Stimulated activated CD8-positive, alpha-beta memory T cell treated with anti-CD3 and anti-CD28 coated beads, Interleukin-4, amount 100 ng/mL, for 24 hours (primary cell): ENCODE data around the gene OPCML.

Experiments used
- DNase-seq: peaks from one replicate; pipeline ENCODE4 v3.0.0-alpha.2; 2020; ENCODE audit warnings: low read depth

Gene OPCML

DNA sequence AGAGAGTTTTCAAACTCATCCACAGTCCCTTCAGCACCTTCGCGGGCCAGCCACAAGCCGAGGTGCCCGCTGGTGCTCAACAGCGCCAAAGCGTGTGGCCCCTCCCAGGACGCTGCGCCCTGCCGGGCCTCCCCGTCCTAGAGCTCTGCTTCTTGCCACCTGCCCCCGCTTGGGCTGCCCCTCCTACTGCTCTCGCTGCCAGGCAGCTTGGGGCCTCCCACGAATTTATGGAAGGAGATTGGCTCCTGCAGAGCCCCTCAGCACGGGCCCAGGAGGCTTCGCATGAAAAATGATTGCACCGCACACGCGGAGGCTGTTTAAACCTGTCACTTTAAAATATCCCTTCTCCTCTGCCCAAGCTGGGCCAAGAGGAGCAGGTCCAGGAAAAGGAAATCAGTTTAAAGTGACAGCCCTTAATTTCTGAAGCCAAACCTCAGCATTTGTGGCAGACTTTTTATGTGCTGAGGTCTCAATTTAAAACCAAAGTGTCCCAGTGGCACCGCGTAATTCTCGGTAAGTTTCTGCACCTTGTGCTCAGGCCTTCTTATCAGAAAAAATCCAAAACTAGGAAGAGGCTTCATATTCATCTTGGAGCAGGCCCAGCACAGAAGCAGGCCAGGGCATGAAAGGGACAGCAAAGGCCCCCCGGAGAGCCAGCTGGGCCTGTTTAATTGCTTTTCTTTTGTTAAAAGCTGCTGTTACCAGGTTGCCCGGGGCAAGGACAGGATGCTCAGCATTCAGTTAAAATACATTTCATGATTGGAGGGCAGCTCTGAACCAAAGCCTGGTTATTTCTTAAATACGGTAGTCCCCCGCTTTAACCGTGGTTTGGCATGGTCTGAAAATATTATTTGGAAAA lies 303.6 kb downstream of the OPCML start:
- DNase-seq, result no peak

- no peak for DNase-seq
These were observed 304.6 kb downstream of the OPCML start for GRCh38 chr11:133227632-133228111.

- DNase-seq, result no peak
These were observed 308.0 kb downstream of the OPCML start for GRCh38 chr11:133224271-133224670.

DNA sequence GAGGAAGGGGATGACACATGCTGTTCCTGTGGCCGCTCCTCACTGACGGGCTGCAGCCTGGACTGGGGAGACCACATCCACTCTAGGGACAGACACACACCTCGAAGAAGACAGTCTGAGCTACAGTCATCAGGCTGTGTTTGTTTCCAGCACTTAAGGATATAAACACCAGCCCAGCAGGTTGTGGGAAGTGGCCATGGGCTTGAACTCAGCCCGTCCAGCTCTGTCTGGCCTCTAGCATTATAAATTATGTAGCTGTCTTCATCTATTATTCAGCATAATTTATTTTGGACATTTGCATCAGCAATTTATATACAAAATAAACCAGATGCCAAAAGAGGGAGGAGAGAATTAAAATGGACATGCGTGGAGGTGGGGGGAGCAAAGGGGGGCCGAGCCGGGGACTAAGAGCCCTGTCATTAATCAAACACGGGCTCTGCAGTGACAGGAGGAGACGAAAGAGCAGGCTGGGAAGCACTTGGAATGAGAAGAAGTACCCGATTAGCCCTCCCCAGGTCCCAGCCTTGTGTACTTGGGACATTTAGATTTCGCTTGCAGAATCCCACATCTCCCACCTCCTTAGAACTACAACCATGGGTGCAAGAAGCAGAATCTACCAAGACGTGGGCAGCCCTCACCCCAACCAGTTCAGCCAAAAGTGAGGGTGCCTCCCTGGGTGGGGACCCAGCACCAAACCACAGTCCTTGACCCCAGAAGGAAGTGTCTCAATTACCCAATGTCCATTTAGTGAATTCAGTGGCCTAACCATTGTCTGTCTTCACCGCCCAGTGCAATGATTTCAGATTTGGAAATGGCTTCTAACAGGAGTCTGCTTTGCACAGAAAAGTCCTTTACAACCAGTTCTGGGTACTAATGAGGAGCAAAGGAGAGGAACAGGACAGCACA lies 309.6 kb downstream of the OPCML start:
- DNase-seq, result no peak

DNA sequence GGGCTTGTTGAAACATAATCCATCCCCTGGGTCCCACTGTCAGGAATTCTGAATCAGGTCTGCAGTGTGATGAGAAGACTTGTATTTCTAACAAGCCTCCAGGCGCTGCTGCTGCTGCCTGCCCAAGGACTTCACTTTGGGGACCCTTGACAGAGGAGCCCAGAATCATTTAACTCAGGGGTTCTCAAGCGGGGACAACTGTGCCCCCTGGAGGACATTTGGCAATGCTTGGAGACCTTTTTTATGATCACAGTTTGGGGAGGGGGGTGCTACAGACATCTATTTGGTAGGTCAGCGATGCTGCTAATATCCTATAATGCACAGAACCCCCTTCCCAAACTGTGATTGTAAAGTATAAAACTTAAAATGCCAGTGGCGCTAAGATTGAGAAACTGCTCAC lies 312.8 kb downstream of the OPCML start:
- no peak for DNase-seq

DNA sequence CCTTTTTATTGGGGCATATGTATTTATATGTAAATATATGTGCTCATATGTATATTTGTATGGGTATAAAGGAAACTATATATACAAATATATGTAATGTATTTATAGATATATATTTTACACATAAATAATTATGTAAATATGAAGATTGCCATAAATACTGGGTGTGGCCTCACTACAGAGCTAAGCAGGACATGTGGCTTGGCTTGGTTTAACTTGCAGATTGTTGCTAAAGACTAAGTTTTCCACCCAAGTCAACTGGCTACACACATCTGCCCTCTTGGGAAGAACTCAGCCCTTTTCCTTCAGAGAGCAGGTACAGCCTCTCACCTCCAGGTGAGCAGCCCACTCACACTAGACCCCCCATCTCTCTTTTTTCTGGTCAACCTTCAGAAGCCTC lies 315.5 kb downstream of the OPCML start:
- DNase-seq, result no peak

DNA sequence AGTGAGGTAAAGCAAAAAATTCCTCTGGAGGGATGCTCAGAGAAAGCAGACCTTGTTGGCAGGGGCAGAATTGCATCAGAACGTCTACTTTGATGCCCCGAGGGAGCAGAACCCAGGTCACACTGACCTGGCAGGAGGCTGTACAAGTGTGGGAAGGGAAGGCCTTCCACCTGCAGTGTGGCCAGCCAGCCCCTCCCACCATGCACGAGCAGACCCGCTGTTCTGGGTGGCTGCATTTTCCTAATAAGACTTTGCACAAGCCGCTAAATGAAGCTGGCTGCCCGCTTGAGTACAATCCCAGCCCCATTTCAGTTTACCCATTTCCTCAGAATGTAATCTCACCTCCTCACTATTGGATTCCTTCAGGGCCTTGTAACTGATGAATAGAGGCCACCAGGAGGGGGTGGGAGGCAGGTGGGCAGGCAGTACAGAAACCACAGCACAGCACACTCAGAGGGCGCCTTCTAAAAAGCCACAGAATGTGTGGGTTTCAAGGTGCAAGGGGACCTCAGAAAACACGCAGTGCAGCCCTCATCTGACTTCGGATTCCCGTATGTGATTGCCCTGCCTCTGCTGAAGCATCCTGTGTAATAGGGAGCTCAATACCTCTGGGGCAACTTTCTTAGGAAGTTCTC lies 316.6 kb downstream of the OPCML start:
- DNase-seq, result no peak

DNA sequence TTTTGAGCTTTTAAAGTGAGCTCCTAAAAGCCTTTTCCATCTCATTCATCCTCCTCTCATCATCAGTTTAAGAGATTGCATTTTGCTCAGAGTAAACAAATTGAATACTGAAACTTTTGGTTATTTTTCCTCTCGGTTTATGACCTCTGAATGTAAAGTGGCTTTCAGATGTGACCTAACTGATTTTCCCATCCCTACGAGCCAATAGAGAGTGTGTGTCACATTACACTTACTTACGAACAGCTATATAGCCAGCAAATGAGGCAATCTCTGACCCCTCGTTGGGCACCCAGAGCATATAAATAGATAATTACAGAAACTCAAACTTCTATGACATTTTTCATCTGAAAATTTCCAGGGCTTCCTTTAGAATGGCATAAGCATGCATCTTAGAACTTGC lies 317.7 kb downstream of the OPCML start:
- no peak for DNase-seq

- DNase-seq, result no peak
These were observed 320.1 kb downstream of the OPCML start for GRCh38 chr11:133212201-133212600.

DNA sequence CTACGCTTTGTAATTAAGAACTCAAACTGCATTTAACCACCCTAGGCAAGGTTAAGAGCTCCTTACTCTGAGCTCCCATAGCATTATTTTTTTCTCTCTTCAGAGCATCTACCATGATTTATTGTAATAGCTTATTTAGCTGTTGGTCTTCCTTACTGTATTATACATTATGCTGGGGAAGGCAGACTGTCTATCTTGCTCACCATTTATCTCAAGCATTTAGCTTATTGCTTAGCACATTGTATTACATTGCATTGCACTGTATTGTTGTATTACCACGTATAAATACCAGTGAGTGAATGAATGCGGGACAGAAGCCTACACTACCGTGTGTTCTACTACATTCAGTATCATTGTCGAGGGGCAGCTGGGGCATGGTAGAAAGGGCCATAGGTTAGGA lies 324.3 kb downstream of the OPCML start:
- DNase-seq, result no peak

DNA sequence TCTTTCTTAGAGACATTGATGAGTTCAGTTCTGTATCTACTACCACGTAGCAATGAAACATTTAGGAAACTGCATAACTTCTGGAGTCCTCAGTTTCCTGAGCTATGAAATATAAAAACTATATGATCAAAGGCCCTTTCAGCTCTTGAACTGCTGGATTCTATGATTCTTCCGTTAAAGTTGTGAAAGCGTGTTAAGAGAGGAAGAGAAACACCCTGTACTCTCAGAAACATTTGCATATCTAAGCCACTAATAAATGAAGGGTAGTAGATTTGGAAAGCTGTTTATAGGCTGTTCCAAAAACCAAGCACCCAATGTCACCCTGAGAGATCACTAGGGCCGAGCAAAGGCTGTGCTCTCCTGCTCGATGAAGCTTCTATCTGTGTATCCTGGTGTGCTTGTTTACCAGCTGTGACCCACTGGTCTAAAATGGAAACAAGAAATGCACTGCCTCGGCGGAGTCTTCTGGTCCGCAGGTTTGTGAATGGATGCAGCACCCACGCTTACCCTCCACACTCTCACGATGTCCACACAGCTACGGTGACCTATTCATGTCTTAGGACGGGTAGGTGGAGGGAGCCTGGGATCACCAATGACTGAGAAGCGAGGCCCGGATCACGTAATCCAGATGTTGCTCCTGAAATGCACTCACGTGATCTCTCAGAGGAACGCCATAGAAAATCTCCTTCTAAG lies 325.8 kb downstream of the OPCML start:
- no peak for DNase-seq

- DNase-seq, result no peak
These were observed 328.1 kb downstream of the OPCML start for GRCh38 chr11:133204158-133204557.

DNA sequence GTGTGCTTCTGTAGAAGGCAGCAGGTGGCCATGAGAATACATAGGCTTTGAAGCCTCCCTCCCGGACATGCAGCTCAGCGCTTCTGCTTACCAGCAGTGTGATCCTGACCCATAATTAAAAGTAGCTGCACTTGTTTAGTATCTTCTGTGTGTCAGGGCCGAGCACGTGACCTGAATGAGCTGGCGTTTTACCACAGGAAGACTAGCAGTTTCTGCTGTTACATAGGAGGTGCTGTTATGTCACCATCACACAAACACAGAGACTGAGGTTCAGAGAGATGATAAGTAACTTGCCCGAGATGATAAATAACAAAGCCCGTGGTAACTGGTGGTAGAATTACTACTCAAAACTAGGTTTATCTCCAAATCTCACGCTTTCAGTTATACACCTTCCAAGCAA lies 329.5 kb downstream of the OPCML start:
- no peak for DNase-seq

DNA sequence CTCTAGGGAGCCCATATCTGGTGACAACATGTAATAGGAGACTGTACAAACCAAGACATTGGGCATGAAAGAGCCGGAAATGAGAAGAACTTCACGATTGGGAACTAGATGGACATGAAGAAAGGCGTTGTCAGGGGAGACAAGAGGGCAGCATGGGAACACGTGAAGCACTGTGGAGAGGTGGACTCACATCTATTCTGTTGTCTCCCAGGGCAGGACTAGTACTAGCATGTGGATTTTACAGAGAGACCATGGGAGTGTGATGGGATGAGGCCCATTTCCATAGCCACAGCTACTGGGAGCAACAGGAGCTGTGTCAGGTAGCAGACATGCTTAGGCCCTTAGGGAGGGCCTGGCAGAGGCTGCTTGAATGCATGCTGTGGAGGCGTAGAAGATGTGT lies 333.9 kb downstream of the OPCML start:
- no peak for DNase-seq

GRCh38 chr11:133197425-133197824 lies 334.9 kb downstream of the OPCML start:
- no peak for DNase-seq

DNA sequence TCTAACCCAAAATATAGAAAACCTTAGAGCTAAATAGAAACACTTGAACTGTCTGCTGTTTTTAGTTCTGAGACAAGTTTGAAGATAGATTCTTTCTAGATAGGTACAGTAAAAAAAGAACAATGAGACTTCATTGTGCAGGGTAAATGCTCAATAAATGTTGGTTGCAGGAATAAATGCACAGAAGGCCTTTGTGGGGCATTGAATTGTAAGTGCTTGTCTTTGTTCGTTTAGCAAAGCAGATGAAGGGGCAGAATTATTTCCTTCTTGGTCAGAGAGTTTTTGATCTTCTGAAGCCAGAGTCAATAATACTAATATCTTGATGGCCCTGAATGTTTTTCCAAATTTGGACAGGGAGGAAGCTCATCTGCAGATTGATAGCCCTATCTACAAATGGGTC lies 340.4 kb downstream of the OPCML start:
- no peak for DNase-seq

- no peak for DNase-seq
These were observed 350.6 kb downstream of the OPCML start for GRCh38 chr11:133181667-133182066.

DNA sequence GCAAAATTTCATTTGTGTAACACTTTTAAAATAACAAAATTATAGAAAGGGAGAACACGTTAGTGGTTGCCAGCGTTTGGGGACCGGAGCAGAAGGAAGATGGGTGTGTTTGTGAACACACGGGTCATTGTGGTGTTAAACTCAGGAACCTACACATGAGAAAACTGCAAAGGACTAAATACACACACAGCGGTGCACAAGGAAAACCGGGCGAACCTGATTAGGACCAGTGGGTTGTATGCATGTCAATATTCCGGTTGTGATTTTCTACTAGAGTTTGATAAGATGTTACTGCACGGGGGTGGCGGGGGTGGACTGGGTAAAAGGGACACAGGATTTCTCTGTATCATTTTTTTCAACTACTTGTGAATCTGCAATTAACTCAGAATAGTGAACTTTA lies 351.2 kb downstream of the OPCML start:
- no peak for DNase-seq

DNA sequence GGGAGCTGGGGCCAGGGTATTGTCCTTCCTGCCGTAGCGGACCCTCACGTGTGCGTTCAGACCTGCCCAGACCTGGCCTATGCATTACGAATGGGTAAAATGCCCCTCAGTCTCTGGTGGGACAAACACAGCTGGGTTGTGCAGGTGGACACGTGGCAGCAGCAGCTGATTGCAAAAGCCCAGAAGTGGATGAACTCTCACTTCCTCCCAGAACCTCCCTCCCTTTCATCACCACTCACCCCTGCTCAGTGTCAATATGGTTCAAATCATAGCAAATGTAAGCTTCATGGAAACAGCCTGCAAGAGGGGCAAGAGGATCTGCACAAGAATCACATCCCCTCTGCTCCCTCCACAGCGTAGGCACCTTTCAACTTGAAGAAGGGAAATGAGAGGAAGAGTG lies 352.1 kb downstream of the OPCML start:
- DNase-seq, result no peak

GRCh38 chr11:133176748-133177147 lies 355.6 kb downstream of the OPCML start:
- DNase-seq, result no peak

DNA sequence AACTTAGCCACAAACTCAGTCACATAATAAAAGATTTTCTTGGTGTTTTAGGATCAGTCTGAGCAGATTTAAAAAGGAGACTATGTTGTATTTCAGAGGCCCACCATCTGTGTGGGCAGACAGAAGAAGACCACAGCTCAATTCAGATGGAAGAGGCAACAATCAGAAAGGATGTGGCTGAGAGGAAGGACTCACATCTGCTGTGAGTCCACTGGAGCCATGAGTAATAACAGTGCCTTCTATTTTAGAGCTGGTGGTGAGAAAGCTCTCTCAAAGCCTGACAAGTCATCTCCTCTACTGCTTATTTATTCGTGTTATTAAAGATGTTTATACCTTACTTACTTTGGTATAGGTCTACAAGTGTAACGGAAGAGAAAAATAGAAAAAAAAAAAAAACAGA lies 357.2 kb downstream of the OPCML start:
- no peak for DNase-seq

DNA sequence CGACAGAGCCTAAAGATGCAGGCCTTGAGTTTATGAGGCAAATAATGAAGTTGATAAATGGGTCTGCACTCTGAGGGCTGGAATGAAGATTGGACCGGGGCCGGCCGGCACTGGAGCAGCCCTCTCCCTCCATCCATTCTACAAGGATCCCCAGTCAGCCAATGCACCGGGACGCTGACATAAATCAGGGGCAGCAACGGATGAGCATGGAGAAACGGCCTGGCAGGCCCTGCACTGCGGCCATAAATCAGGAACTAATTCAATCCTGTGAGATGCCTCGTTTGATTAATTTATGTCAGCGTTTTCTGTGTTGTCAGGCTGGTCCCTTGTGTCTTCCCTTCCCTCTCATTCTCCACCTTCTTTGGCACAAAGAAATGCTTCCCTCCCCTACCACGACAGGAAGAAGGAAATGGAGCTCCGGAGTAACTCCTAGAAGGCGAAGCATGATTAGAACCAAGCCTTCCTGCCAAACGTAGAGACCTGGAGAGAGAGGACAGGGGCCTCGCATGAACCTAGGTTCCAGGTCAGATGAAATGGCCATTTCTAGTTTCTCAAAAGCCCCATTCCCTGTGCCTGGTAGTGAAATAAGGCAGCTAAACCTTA lies 358.4 kb downstream of the OPCML start:
- no peak for DNase-seq
